Natural killer cell (primary cell): Measurements from ENCODE around the gene SSR2. TPM values are rescaled to one million over a fixed set of nuclear protein-coding genes. Genes with fewer than 3 reads are reported as not detected.

ENCODE experiments used
- ATAC-seq, 3 donors: fragments of 150-1000 bp in 2 of 3; fragments of 200-7000 bp in 1 of 3; cut with Tn5 transposase; 1 replicate in 1 of 3; 2 replicates in 2 of 3; pipeline ENCODE4 v1.10.0; 2021; ENCODE audit warnings: mild to moderate bottlenecking in 2 of 3, moderate library complexity in 2 of 3
- DNase-seq, 2 donors: peaks; one replicate each; pipeline versions ENCODE4 v3.0.0 to v3.0.0-alpha.2; 2013 to 2021; ENCODE audit warnings: mixed read lengths in 1 of 2
- H3K27ac ChIP-seq: one replicate; pipeline ENCODE4 v1.5.1; 2013; ENCODE audit warnings: mild to moderate bottlenecking, low read length
- H3K27me3 ChIP-seq: one replicate; pipeline ENCODE4 v1.6.1; 2013; ENCODE audit warnings: low read length; ENCODE audit not compliant: control insufficient read depth, insufficient read depth
- H3K36me3 ChIP-seq: one replicate; pipeline ENCODE4 v1.6.1; 2013; ENCODE audit warnings: low read length; ENCODE audit not compliant: control insufficient read depth, insufficient read depth
- H3K4me1 ChIP-seq: one replicate; pipeline ENCODE4 v1.6.1; 2013; ENCODE audit warnings: low read length; ENCODE audit not compliant: control insufficient read depth, insufficient read depth
- H3K4me3 ChIP-seq: one replicate; pipeline ENCODE4 v1.5.1; 2013; ENCODE audit warnings: low read length
- H3K9me3 ChIP-seq: one replicate; pipeline ENCODE4 v1.6.1; 2013; ENCODE audit warnings: low read length; ENCODE audit not compliant: control insufficient read depth, insufficient read depth
- H3K27ac Mint-ChIP-seq, 2 donors: one replicate each; pipeline ENCODE4 v1.8.0; 2022; ENCODE audit warnings: mild to moderate bottlenecking in 2 of 2, mixed read lengths in 2 of 2, moderate library complexity in 1 of 2
- H3K27me3 Mint-ChIP-seq, 2 donors: one replicate each; pipeline ENCODE4 v1.8.0; 2022; ENCODE audit warnings: low read depth in 2 of 2, mixed read lengths in 2 of 2
- H3K36me3 Mint-ChIP-seq: one replicate; pipeline ENCODE4 v1.8.0; 2022; ENCODE audit warnings: mixed read lengths
- H3K4me1 Mint-ChIP-seq, 2 donors: one replicate each; pipeline ENCODE4 v1.8.0; 2022; ENCODE audit warnings: mixed read lengths in 2 of 2
- H3K4me3 Mint-ChIP-seq: one replicate; pipeline ENCODE4 v1.8.0; 2022; ENCODE audit warnings: mild to moderate bottlenecking, moderate library complexity, mixed read lengths
- H3K9me3 Mint-ChIP-seq, 2 donors: one replicate each; pipeline ENCODE4 v1.8.0; 2022; ENCODE audit warnings: mixed read lengths in 2 of 2
- WGBS: methylation state at CpG from one replicate; pipeline ENCODE4 v1.1.7; 2013; ENCODE audit warnings: missing lambda C conversion rate; ENCODE audit not compliant: insufficient coverage; 5-methylcytosine and 5-hydroxymethylcytosine counted together
- intact Hi-C: fragments of 100-400 bp; cut with micrococcal nuclease; formaldehyde crosslinking; loops from one replicate; pipeline ENCODE4 v1.14.2; 2022
- total RNA-seq, 4 donors: library from RNA; stranded (reverse); fragments of 120-200 nt in 1 of 4; gene quantifications; one replicate each; pipeline versions ENCODE4 v1.2.3 to v1.2.4, GENCODE V29; 2013 to 2022
- TF ChIP-seq, protein P1 (sequence below): fragments of 200-600 bp; IDR thresholded peaks from one replicate; pipeline ENCODE4 v1.8.0; 2022; ENCODE audit warnings: antibody characterized with exemption

SSR2 gene
- total RNA-seq, 3 donors from 2014 or later (not counting 1 experiment from before 2014, with no cell fraction given) = 209 to 215 (median 211) TPM

- H3K27ac Mint-ChIP-seq = peak overlapping the region; percentile 89 to 90
Observed at GRCh38 chr1:155964193-155964592, 56.6 kb downstream of the SSR2 start.

DNA sequence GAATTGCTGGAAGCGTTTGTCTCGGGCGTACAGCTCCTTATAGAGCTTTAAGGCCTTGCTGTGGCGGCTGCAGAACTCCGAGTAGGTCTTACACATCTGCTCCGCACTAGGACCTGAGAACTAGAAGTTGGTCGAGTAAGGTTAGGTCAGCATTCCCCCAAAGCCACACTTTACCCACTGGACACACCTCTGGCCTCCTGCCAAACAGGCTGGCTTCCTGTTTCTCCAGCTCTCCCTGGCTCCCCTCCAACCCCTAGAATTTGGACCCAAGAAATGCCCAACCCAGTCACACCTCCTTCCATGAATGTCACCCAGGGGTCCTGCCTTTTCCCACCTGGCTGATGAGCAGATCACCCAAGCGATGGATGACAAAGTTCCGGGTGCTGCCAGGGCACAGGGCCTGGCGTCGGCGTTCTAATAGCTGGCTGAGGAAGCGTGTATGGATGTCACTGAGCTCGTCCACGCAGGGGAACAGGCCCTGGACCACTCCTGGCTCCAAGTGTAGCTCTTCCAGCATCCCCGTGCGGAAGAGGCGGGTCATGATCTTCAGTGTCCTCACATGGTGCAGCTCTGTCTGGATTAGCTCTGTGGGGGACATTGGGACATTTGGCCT is 58.0 kb downstream of the SSR2 start:
- DNase-seq = no peak
- H3K27ac ChIP-seq = no peak overlapping the region
- H3K36me3 Mint-ChIP-seq = no peaks in the 10 kb centered on the region
- peaks cover 92% of the 10 kb centered on the region for H3K36me3 ChIP-seq
- H3K4me1 Mint-ChIP-seq = peaks cover 24 to 44% of the 10 kb centered on the region in 2 donors
- H3K27ac Mint-ChIP-seq = peak overlapping the region; percentile 14 to 88
- H3K4me1 ChIP-seq = peaks cover 53% of the 10 kb centered on the region
- H3K4me3 ChIP-seq = no peak overlapping the region
- H3K27me3 Mint-ChIP-seq = no peaks in the 10 kb centered on the region
- TF ChIP-seq, protein P1, sequence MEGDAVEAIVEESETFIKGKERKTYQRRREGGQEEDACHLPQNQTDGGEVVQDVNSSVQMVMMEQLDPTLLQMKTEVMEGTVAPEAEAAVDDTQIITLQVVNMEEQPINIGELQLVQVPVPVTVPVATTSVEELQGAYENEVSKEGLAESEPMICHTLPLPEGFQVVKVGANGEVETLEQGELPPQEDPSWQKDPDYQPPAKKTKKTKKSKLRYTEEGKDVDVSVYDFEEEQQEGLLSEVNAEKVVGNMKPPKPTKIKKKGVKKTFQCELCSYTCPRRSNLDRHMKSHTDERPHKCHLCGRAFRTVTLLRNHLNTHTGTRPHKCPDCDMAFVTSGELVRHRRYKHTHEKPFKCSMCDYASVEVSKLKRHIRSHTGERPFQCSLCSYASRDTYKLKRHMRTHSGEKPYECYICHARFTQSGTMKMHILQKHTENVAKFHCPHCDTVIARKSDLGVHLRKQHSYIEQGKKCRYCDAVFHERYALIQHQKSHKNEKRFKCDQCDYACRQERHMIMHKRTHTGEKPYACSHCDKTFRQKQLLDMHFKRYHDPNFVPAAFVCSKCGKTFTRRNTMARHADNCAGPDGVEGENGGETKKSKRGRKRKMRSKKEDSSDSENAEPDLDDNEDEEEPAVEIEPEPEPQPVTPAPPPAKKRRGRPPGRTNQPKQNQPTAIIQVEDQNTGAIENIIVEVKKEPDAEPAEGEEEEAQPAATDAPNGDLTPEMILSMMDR = no peak
- no peaks in the 10 kb centered on the region for H3K9me3 Mint-ChIP-seq
- H3K27me3 ChIP-seq = no peaks in the 10 kb centered on the region
- intact Hi-C loops = loop anchor here (1.0 kb wide), 1 partner anchor 27 kb away; no protein-coding TSS in a partner anchor
- WGBS = 93% methylated on average over 18 of the region's 18 CpGs
- no peak for ATAC-seq
- H3K4me3 Mint-ChIP-seq = no peak overlapping the region
- no peaks in the 10 kb centered on the region for H3K9me3 ChIP-seq

More at GRCh38 chr1:155964193-155964592, 56.6 kb downstream of the SSR2 start:
- DNase-seq (no peak), ATAC-seq (no peak)
- no peaks in the 10 kb centered on the region for H3K27me3 ChIP-seq
- H3K4me1 ChIP-seq = peaks cover 68% of the 10 kb centered on the region
- TF ChIP-seq, protein P1 = no peak
- intact Hi-C loops = no loop called here
- H3K4me1 Mint-ChIP-seq = peaks cover 38 to 59% of the 10 kb centered on the region in 2 donors
- H3K36me3 ChIP-seq = peaks cover 92% of the 10 kb centered on the region
- H3K27me3 Mint-ChIP-seq = no peaks in the 10 kb centered on the region
- no peaks in the 10 kb centered on the region for H3K9me3 Mint-ChIP-seq
- WGBS = 88% methylated on average over 7 of the region's 7 CpGs
- no peak overlapping the region for H3K4me3 Mint-ChIP-seq
- no peaks in the 10 kb centered on the region for H3K36me3 Mint-ChIP-seq
- H3K27ac ChIP-seq = no peak overlapping the region
- no peak overlapping the region for H3K4me3 ChIP-seq
- no peaks in the 10 kb centered on the region for H3K9me3 ChIP-seq

DNA sequence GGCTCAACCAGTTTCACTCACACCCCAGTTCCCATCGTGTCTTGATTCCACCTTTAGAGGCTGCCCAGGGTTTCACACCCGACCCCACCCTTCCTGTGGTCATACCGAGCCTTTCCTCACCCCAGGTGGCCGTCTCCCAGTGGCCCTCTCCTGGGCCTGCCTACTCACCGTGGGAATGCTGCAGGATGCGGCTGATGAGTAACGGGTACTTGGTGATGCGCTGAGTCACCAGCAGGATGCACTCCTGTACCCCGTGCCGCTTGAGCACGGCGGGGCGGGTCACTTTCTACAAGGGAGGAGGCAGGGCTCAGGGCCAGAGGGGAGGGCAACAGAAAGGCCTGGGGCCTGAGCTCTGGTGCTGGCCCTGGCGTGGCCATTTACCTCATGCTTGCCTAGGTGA is 58.8 kb downstream of the SSR2 start:
- Histone ChIP-seq H3K4me1 (peaks cover 45% of the 10 kb centered on the region), H3K36me3 (peaks cover 92% of the 10 kb centered on the region), H3K9me3 (no peaks in the 10 kb centered on the region), H3K27ac (peak overlapping the region; percentile 13), H3K27me3 (no peaks in the 10 kb centered on the region), H3K4me3 (no peak overlapping the region)
- H3K36me3 Mint-ChIP-seq = no peaks in the 10 kb centered on the region
- ATAC-seq (peak; percentile 76 to 86 (median 83)), DNase-seq (peak; percentile 39 to 47)
- peak overlapping the region; percentile 83 to 88 for H3K27ac Mint-ChIP-seq
- peaks cover 16 to 37% of the 10 kb centered on the region in 2 donors for H3K4me1 Mint-ChIP-seq
- 39% methylated on average over 14 of the region's 14 CpGs for WGBS
- no peak overlapping the region for H3K4me3 Mint-ChIP-seq
- no peaks in the 10 kb centered on the region for H3K9me3 Mint-ChIP-seq
- TF ChIP-seq, protein P1 = peak; percentile 30
- intact Hi-C loops = loop anchor here (1.0 kb wide), 1 partner anchor 27 kb away; no protein-coding TSS in a partner anchor
- no peaks in the 10 kb centered on the region for H3K27me3 Mint-ChIP-seq
